ENCODE measurements around the gene TNFRSF4.

The TNFRSF4 gene

DNA sequence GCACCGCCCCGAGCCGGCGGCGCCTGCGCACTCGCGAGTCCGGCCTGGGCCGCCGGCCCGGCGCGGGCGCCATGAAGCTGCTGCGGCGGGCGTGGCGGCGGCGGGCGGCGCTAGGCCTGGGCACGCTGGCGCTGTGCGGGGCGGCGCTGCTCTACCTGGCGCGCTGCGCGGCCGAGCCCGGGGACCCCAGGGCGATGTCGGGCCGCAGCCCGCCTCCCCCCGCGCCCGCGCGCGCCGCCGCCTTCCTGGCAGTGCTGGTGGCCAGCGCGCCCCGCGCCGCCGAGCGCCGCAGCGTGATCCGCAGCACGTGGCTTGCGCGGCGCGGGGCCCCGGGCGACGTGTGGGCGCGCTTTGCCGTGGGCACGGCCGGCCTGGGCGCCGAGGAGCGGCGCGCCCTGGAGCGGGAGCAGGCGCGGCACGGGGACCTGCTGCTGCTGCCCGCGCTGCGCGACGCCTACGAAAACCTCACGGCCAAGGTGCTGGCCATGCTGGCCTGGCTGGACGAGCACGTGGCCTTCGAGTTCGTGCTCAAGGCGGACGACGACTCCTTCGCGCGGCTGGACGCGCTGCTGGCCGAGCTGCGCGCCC, 18.3 kb upstream of the TNFRSF4 start, which contains the start of gene B3GALT6:
Gene B3GALT6 (plus strand): TSS at position 30 of the 588 bp plus-strand sequence. CDS start 42 bp downstream, at position 72.
- DNase-seq = no peak

DNA sequence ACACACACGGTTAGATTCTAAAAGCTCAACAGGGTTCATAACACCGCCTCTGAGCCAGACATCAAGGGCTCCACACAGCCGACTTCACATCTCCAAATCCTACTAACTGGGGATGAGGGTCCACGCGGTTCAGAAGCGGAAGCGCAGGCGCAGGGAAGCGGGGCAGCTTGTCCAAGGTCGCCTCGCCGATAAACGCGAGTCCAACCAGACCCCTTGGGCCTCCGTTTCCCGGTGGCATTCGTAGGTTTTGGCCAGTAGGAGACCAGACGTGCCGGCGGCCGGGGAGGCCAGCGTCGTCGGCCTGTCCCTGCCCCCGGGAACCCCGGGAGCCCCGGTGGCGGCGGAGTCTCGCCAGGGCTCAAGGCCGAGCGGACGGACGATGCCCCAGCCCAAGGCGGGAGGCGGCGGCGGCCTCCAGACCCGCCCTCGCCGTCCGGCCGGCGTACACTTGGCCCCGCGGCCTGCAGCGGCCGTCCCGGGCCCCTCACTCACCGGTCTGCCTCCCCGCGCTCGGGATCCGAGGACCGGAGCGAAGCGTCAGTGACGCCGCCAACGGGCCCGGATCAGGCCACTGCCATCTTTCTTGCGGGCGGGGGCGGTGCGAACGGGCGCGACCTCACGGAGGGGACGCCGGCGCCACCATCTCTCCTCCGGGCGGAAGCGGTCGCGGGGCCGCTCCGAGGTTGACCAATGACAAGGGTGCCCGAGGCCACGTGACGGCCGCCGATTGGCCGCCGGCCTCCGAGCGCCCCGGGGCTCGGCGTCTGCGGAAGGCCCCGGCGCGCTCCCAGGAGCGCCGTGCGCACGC, 17.7 kb upstream of the TNFRSF4 start, which contains the start of gene SDF4:
Gene SDF4 (minus strand): TSS at position 602 of the 808 bp plus-strand sequence. CDS start 3,229 bp downstream, outside the sequence.
- DNase-seq = peak; percentile 97

DNA sequence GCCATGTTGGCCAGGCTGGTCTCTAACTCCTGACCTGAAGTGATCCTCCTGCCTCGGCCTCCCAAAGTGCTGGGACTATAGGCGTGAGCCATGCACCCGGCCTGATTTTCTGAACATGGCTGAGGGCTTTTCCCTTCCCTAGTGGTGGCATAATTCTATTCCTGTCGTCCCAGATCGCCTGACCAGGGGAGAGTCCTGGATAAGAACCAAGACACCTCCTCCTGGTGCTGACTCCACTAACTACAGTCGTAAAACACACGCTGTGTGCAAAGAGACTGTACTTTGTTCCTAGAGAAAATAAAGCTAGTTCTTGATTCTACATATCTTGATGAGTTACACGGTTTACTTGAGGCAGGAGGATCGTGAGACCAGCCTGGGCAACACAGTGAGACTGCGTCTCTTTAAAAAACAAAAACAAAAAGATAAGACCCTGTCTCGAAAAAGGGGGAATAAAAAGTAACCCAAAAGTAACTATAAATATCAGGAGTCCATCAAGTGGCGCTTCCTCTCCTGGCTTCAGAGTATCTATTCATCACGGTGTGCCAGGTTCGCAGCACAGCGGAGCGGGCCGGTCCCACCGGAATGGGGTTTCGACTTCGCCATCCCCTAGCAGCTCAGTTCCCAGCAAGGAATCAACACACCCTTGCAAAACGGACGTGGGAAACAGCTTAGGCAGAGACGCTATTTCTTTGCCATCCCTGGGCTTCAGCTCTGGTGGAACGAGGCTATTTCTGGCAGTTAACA, 16.9 kb upstream of the TNFRSF4 start:
- no peak for DNase-seq

DNA sequence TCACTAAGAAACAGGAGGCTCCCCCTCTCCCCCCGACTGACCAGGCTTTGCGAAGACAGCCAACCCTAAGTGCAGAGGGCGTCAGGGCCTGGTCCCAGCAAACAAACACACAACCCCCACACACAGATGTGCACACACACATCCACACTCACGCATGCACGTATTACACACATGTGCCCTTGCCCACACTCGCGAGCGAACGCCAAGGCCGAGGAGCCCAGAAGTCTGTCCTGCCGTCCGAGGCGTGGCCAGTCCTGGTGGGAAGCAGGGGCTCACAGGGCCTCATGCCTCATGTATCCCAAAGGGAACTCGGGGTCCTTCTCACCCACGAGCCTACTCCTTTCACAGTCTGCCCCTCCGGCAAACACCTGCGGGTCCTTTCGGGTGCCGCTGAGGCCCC, 15.8 kb upstream of the TNFRSF4 start:
- no peak for DNase-seq

DNA sequence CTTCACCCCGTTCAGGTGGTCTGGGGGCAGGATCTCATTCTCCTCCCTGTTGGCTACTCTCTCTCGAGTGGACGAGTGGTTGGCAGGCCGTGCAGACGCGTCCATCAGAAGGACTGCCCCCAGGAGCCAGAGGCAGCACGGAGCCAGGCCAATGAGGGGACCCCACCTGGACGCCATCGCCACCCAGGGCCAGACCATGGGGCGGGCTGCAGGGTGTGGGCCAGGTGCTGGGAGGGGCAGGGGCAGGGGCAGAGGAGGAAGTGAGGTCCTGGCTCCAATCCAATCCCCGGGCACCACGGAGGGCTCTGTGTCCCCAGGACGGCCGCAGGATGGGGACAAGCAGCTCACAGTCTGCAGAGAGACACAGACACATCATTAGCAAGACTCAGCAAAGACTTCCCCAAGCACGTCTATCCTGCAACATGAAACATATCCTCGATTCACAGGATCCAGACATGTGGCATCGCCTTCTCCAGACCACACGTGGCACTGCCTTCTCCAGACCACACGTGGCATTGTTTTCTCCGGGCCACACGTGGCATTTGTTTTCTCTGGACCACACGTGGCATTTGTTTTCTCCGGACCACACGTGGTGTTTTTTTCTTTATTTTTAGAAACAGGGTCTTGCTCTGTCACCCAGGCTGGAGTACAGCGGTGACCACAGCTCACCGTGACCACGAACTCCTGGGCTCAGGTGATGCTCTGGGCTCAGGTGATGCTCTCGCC, 14.8 kb upstream of the TNFRSF4 start:
- DNase-seq = no peak

DNA sequence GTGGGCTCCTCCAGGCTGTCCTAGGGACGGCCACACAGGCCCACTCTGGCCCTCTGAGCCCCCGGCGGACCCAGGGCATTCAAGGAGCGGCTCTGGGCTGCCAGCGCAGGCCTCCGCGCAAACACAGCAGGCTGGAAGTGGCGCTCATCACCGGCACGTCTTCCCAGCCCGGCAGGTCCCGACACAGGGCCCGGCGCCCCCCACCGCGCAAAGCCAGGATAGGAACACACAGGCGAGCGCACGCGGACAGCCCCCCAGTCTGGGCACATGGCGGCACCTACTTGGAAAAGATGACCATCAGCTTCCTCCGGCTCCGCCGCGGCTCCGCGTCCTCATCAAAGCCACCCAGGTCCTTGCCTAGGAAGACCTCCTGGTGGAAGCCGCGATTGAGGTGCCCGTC, 14.2 kb upstream of the TNFRSF4 start:
- no peak for DNase-seq

DNA sequence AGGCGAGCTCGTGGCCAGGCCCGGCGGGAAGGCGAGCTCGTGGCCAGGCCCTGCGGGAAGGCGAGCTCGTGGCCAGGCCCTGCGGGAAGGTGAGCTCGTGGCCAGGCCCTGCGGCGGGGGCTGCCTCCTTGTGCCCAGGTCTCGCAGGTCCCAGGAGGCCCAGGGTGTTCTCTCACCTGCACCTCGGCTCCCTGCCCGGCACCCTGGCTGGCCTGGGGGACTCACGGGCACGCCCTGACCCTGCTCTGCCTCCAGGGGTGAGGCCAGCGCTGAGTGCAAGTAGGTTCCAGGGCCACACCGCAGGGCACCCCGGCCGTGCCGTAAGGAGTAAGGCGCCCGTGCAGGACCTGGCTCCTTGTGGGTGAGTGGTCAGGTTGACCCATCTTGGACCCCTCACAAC, 13.4 kb upstream of the TNFRSF4 start:
- DNase-seq = no peak

DNA sequence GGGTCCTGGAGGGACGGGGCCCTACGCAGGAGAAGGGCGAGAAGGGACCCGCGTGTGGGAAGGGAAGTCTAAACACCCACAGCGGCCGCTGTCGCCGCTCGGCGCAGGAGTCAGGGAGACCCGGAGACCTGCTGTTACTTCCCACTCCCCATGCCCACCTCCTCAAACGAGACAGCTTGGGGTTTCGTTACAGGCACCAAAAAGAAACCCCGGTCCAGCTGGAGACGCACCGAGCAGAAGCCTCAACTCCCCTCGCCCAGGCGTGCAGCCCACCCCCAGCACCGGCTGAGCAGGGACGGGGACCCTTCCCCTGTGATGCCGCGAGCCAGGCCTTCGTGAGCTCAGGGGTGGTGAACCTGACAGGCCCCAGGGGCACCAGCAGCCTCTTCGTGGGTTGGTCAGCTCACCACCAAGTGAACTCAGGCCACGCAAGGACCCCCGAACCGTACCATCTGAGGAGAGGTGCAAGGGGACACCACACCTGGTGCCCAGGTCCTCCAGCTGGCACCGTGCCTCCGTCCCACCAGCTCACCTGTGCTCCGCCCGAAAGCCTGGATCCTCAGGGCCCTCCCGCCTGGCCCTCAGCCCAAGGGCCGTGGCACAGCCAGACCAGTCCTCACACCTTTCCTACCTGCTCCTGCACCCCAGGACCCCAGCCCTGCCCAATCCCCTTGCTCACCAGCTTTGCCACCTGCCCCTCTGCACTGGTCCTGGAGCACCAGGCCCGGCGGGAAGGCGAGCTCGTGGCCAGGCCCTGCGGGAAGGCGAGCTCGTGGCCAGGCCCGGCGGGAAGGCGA, 12.8 kb upstream of the TNFRSF4 start:
- no peak for DNase-seq

DNA sequence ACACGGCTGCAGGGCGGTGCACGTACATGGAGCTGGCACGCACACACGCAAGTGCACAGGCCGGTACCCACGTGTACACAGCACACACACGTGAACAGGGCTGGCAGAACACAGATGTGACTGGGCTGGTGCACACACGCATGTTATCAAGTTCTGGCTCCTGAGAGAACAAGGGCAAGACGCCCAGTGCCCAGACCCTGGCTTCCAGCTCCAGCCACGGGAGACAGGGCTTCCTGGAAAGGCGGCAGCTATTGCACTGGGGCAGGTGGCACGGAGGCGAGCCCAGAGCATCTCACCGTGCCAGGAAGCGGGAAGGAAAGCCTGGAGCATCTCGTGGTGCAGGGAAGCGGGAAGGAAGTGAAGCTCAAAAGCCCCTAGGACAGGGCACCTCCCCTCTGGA, 12.0 kb upstream of the TNFRSF4 start:
- DNase-seq = no peak

DNA sequence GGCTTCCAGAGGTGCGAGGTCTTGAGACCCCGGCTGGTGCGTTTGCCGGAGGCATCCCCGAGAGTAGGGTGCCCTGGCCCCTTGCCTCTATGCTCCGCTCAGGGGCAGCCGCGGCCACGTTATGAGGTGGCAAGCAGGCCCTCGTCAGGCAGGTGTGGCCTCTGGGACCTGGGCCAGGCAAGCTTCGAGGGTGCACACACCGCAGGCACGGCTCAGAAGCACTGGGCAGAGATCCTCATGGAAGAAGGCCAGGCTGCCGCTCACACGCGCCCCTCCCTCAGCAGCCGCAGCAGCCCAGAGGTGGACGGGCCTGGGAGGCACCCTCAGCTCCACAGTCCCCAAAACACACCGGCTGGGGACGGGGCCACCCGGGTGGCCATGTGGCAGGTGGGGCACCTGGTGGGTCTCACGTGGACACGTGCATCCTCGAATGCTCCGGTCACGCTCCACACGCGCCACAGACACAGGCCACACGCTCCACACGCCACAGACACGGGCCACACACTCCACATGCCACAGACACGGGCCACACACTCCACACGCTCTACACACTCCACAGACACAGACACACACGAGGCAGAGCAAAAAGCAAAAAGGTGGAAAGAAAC, 11.4 kb upstream of the TNFRSF4 start:
- no peak for DNase-seq

DNA sequence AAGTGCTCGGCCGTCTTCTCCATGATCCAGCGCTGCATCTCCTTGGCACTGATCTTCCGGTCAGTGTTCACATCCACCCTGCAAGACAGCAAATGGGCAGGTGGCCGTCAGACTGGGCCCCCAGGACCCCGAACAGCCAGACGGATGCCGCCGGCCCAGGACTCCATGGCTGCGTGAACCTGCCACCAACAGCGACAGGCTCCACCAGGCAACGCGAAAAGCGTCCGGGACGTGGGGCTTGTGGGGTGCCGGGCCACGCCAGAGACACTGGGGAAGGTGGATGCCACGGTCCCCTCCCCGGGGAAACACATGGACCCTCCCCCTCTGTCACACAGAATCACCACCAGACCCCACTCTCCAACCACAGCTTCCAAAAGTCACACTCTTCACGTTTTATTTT, 9.9 kb upstream of the TNFRSF4 start:
- no peak for DNase-seq

DNA sequence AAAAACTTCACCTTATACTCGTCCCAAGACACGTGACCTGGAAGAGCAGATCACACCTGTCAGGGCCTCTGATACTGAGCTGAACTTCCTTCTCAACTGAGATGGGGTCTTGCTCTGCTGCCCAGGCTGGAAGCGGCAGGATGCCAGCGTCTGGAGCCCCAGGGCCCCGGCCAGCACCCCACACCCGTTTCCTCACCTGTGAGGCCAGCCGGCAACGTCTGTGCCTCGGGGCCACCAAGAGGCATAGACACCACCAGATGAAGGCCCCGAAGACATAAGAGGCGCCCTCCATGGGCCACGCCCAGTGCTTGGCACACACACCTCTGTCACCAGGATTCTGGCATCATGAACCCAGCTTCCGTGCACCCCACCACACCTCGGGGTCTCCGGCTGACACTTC, 9.4 kb upstream of the TNFRSF4 start:
- DNase-seq = no peak

DNA sequence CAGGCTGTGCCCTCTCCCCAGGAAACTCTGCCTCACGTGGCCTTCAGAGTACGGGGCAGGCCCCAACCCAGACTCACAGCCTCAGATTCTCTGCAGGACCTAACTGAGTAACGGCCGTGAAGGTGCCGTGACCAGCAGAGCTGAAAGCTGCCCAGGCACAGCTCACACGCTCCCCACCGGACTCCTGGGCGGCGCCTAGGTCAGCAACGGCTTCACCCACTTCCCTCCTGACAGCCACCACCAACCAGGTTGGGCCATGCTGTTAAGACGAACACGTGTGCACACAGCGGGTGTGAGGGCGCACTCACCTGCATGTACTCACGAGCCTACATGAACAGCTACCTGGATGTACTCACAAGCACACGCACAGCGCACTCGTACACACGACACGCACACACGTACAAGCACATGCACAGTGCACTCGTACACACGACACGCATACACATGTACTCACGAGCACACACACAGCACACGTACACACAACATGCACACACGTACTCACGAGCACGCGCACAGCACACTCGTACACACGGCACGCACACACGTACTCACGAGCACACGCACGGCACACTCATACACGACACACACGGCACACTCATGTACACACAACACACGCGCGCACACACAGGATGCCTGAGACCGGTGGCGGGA, 8.7 kb upstream of the TNFRSF4 start:
- DNase-seq = no peak

DNA sequence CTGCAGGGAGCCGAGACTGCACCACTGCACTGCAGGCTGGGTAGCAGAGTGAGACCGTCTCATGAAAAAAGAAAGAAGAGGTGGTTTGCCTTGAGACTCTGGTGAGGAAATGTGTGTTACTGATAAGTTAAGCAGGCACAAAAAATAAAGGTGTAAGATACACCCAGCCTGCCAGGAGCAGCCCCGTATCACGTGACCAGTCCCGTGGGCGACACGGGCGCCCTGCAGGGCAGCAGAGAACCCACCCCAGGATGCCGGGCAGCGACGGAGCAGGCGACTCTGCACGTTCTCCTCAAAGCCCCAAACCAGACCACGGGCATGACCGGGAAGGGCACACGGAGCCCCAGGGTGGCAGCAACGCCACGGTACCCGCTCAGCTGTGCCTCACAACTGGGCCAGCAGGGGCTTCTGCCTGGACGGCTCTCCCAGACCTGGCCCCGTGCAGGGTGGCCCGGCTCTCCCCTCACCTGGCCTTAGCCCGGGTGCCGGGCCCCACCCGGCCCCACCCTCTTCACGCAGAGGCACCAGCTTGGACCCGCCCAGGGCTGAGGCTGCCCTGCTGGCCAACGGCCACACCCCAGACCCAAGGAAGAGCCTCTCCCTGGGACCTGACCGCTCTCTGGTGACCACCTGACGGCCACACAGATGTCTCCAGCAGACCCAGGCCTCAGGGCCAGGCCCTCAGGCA, 8.1 kb upstream of the TNFRSF4 start:
- DNase-seq = no peak

DNA sequence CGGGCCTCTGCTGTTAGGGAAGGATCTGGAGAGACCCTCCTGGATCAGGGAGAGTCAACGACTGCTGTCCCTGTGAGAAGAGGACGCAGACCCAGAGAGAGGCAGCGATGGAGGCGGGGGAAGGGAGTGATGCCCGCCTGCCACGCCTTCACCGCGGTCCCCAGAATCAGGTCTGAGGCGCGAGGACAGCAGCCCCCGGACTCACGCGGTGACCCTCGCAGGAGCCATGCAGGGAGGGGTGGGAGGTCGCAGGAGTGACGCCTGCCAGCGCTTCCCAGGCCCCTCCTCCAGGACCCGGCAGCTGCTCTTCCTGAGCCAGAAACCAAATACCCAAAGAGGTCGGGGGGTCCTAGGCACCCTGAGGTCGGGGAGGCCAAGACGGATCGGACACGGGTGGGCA, 6.2 kb upstream of the TNFRSF4 start:
- DNase-seq = no peak

DNA sequence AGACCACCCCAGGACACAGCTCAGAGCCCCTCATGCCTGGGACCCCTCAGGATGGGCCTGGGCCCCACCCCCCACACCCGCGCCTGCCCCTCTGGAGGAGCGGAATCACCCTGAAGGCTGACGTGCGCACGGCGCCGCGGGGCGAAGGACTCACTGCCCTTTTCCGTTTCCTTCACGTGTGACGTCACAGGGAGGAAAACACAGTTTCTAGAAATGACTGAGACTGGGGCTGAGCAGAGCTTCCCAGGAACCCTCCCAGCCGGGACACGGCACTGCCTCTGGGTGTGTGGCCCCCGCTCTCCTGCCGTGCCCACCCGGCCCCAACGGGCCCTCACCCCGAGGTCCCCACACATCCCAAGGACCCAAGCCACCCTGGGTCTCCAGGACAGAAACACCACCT, 5.4 kb upstream of the TNFRSF4 start:
- peak; percentile 61 for DNase-seq

DNA sequence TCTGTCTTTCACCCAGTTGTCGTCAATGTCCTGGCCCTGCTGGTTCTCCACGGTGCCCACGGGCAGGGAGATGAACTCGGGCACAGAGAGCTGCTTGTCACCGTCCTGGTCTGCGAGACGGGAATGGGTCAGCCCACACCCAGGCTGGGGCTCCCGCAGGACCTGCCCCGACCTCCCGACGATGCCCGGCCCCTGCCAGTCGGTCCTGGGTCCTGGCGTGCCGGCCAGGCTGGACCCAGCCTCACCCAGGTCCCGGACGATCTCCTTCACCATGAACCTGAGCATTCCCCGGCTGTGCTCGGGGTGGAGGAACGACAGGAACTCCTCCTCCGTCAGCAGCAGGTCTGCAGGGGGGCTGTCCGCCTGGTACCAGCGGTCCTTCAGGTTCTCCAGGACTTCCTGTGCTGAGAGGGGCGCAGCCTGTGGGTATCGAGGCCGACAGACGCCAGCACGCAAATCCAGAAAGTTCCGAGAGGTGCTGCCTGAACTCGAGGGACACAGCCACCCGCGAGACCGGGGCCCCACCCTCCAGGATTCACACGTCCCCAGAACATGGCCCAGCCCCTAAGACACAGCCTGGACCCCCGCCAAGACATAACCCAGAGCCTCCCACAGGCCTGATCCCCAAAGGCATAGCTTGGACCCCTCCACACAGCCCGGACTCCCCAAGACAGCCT, 4.7 kb upstream of the TNFRSF4 start:
- DNase-seq = no peak

DNA sequence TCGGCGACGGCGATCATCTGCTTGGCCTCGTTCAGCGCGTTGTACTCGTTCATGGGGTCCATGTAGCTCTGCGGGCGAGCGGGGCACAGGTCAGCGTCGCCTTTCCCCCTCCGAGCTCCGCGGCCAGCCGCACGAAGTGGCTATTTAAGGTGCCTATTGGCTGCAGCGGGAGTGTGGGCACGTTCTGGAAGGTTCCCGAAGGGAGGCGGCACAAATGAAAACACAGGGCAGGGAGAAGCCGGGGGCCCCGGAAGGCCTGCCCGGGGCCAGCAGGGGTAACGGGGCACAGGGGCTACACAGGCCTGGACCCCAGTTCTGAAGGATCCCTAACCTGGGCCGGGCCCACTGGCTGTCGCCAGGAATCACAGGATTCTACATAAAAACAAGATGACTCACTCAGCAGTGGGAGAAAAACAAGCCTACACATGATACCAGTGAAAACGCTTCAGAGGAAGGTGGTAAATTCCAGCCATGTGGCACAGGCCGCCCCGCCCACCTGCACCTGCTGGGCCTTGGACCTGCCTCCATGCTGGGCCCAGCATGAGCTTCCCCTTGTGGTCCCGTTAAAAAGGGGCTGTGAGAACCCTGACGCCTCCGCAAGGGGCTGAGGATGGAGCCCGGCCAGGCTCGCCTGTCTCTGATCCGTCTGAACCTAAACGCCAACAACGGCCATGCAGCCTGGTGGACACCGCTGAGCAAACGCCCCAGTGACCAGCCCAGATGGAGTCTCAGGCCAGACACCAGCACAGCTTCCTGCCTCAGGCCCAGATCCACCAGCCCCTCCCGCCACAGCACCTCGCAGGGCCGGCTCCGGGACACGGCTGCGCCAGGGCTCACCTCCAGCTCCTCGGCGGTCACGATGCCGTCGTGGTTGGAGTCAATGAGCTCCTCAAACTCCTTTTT, 3.9 kb upstream of the TNFRSF4 start:
- DNase-seq = no peak
